Measurements from ENCODE around the gene GALNT2. TPM values are rescaled to one million over a fixed set of nuclear protein-coding genes. Genes with fewer than 3 reads are reported as not detected.

Gene GALNT2
- total and polyA plus RNA-seq, 4 donors = 47.5 to 182 (median 114) TPM

- no peak overlapping the region for H3K9ac ChIP-seq (ENCODE audit: low read depth in 1 of 2, low read length in 2 of 2)
- WGBS = 84% methylated on average over 7 of the region's 7 CpGs
- no peaks in the 10 kb centered on the region for H3K9me3 ChIP-seq (ENCODE audit: control insufficient read depth in 4 of 4, low read length in 3 of 4)
- H3K4me1 ChIP-seq (ENCODE audit: control insufficient read depth in 4 of 4, insufficient read depth in 4 of 4, low read length in 3 of 4) = peaks cover 22 to 56% (median 35%) of the 10 kb centered on the region in 4 donors
- H3K27me3 ChIP-seq (ENCODE audit: control insufficient read depth in 4 of 4, insufficient read depth in 4 of 4, low read length in 3 of 4) = no peaks in the 10 kb centered on the region
- TF ChIP-seq RXRA (IDR thresholded peaks at IDR 0.05) (no peak), EGR1 (IDR thresholded peaks at IDR 0.05; ENCODE audit: low read depth in 2 of 2) (no peak), FOXA1 (IDR thresholded peaks at IDR 0.05) (no peak), HNF4G (IDR thresholded peaks at IDR 0.05) (no peak), JUND (IDR thresholded peaks at IDR 0.05) (no peak), MAX (IDR thresholded peaks at IDR 0.05) (no peak), NR2F2 (IDR thresholded peaks at IDR 0.05) (no peak), FOXA2 (IDR thresholded peaks at IDR 0.05) (no peak), YY1 (IDR thresholded peaks at IDR 0.05) (no peak), RAD21 (IDR thresholded peaks at IDR 0.05) (no peak), TAF1 (conservative IDR thresholded peaks at IDR 0.05) (no peak), HNF4A (conservative IDR thresholded peaks at IDR 0.05) (no peak), GABPA (IDR thresholded peaks at IDR 0.05 in 1 of 2, conservative IDR thresholded peaks at IDR 0.05 in 1 of 2) (no peak), SP1 (IDR thresholded peaks at IDR 0.05) (no peak)
- TF ChIP-seq, protein P1, sequence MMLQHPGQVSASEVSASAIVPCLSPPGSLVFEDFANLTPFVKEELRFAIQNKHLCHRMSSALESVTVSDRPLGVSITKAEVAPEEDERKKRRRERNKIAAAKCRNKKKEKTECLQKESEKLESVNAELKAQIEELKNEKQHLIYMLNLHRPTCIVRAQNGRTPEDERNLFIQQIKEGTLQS (IDR thresholded peaks at IDR 0.05) = no peak
- TF ChIP-seq, protein P2, sequence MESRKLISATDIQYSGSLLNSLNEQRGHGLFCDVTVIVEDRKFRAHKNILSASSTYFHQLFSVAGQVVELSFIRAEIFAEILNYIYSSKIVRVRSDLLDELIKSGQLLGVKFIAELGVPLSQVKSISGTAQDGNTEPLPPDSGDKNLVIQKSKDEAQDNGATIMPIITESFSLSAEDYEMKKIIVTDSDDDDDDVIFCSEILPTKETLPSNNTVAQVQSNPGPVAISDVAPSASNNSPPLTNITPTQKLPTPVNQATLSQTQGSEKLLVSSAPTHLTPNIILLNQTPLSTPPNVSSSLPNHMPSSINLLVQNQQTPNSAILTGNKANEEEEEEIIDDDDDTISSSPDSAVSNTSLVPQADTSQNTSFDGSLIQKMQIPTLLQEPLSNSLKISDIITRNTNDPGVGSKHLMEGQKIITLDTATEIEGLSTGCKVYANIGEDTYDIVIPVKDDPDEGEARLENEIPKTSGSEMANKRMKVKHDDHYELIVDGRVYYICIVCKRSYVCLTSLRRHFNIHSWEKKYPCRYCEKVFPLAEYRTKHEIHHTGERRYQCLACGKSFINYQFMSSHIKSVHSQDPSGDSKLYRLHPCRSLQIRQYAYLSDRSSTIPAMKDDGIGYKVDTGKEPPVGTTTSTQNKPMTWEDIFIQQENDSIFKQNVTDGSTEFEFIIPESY (IDR thresholded peaks at IDR 0.05) = no peak
- TF ChIP-seq, protein P3, sequence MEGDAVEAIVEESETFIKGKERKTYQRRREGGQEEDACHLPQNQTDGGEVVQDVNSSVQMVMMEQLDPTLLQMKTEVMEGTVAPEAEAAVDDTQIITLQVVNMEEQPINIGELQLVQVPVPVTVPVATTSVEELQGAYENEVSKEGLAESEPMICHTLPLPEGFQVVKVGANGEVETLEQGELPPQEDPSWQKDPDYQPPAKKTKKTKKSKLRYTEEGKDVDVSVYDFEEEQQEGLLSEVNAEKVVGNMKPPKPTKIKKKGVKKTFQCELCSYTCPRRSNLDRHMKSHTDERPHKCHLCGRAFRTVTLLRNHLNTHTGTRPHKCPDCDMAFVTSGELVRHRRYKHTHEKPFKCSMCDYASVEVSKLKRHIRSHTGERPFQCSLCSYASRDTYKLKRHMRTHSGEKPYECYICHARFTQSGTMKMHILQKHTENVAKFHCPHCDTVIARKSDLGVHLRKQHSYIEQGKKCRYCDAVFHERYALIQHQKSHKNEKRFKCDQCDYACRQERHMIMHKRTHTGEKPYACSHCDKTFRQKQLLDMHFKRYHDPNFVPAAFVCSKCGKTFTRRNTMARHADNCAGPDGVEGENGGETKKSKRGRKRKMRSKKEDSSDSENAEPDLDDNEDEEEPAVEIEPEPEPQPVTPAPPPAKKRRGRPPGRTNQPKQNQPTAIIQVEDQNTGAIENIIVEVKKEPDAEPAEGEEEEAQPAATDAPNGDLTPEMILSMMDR (IDR thresholded peaks at IDR 0.05; ENCODE audit: low read depth, low read length, missing input control) = no peak
- TF ChIP-seq, protein P4, sequence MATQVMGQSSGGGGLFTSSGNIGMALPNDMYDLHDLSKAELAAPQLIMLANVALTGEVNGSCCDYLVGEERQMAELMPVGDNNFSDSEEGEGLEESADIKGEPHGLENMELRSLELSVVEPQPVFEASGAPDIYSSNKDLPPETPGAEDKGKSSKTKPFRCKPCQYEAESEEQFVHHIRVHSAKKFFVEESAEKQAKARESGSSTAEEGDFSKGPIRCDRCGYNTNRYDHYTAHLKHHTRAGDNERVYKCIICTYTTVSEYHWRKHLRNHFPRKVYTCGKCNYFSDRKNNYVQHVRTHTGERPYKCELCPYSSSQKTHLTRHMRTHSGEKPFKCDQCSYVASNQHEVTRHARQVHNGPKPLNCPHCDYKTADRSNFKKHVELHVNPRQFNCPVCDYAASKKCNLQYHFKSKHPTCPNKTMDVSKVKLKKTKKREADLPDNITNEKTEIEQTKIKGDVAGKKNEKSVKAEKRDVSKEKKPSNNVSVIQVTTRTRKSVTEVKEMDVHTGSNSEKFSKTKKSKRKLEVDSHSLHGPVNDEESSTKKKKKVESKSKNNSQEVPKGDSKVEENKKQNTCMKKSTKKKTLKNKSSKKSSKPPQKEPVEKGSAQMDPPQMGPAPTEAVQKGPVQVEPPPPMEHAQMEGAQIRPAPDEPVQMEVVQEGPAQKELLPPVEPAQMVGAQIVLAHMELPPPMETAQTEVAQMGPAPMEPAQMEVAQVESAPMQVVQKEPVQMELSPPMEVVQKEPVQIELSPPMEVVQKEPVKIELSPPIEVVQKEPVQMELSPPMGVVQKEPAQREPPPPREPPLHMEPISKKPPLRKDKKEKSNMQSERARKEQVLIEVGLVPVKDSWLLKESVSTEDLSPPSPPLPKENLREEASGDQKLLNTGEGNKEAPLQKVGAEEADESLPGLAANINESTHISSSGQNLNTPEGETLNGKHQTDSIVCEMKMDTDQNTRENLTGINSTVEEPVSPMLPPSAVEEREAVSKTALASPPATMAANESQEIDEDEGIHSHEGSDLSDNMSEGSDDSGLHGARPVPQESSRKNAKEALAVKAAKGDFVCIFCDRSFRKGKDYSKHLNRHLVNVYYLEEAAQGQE (IDR thresholded peaks at IDR 0.05) = no peak
- H3K4me3 ChIP-seq (ENCODE audit: low read depth in 1 of 3, low read length in 3 of 3) = no peak overlapping the region
- peak overlapping the region; percentile 72 to 83 for H3K27ac ChIP-seq (ENCODE audit: low read depth in 1 of 2, low read length in 2 of 2)
- DNase-seq (ENCODE audit: low spot score) = no peak
- H3K36me3 ChIP-seq (ENCODE audit: control insufficient read depth in 4 of 4, insufficient read depth in 3 of 4, low read depth in 1 of 4, low read length in 3 of 4) = peaks cover 0 to 2% (median 0%) of the 10 kb centered on the region in 4 donors
Measured at GRCh38 chr1:230112131-230112701, 45.2 kb downstream of the GALNT2 start.
